HG03045 (cell line): ENCODE results near the gene MEGF6.

ENCODE experiments used
- ATAC-seq: cut with Tn5 transposase; IDR thresholded peaks from one replicate; pipeline ENCODE4 v1.9.1; 2021; ENCODE audit warnings: mild to moderate bottlenecking, moderate library complexity; ENCODE audit not compliant: unreplicated experiment

The MEGF6 gene

DNA sequence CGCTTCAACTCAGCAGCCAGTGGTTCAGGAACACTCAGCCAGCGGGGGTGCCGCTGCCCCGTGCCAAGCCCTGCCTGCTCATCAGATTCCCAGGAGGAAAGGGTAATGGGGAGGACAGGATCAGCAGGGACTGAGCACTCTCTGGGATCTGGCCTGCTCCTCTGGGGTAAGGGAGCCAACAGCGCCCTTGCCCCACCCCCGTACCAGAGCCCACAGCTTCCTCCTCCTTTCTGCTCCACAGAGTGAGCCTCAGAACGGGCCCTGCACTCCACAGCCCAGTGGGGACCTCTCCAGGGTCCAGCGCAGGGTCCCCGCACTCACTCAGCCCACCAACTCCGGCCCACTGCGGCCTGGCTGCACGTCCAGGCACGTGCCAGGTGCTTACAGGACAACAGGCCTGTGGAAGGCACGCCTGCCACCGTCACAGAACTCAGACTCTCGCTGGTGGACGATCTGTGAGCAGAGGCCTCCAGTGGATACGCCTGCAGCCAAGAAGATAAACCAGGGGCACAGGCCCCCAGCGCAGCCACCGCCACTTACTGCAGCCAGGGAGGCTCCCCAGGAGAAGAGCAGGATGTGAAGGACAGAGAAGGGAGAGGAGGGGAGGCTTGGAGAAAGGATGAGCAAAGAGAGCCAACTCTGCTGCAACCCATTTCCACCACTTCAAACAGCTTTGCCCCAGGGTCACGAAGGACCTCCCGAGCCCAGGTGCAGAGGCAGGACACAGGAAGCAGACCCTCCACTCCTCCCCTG is 2.1 kb downstream of the MEGF6 start:
- no peak for ATAC-seq

DNA sequence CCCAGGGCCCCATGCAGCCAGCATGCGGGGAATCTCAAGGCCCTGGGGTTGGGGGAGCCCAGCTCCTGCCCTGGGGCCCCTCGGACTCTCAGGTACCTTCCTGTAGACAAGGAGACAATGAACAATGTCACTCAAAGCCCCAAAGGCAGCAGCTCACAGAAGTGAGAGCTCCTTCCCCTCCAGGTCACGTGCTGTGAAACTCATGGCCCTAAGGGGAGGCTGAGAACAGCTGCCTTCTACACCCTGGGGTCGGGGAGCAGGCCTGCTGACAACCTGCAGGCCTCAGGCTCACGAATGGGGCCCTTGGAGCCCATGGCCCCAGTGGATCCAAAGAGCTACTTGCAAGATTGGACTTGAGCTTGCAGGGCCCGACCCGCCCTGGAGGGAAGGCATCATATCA is 3.2 kb downstream of the MEGF6 start:
- ATAC-seq = no peak

DNA sequence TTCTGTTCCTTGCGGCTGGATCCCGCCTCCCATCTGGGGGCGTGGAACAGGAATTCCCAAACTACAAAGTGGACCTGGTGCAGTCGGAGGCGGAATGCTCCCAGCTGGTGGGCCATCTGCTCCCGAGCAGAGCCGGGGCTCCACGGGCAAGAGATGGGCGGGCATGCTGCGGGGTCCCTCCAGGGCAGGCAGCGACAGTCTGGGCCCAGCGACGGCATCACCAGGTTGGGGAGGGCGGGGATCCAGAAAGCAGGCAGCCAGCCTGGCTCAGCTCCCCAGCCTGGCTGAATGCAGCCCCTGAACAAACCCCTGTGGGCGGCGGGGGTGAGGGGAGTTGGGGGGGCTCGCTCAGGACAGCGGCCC is 3.6 kb downstream of the MEGF6 start:
- no peak for ATAC-seq

DNA sequence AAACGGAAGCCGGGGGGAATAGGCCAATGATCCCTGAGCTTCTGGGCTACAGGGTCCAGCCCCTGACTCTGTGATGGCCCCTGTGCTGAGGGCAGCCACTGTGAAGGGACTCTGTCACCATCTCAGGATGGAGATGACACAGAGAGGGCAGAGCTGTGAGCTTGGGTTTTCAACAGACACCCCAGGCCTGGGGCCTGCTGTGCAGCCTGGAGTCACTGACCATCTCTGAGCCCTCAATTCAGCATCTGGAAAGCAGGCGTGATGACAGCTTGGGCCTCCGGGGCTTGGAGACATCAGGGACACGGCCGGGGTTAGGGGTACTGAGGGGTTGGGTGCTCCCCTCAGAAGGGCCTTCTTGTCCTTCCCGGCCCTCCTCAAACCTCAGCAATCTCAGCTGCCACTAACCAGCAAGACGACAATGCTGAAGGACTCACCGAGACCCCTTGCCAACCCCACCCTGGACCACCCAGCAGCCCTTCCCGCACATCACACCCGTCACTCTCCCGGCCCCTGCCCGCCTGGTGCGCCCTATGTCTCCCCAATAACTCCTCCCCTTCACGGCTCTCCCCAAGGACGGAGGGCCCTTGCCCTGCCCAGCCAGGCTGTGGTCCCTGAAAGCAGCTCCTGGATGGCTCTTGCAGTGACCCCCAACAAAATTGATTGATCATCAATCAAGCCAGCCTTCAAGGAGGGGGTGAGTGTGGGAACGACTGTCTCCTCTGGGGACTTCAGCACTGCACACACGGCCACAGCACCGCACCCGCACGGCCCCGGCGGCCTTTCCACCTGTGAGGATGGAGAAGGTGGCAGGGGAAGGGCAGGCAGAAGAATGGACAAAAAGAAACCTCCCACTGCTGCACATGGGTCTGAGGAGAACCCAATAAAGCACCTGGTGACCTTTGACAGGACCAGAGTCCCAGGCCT is 4.3 kb downstream of the MEGF6 start:
- no peak for ATAC-seq

DNA sequence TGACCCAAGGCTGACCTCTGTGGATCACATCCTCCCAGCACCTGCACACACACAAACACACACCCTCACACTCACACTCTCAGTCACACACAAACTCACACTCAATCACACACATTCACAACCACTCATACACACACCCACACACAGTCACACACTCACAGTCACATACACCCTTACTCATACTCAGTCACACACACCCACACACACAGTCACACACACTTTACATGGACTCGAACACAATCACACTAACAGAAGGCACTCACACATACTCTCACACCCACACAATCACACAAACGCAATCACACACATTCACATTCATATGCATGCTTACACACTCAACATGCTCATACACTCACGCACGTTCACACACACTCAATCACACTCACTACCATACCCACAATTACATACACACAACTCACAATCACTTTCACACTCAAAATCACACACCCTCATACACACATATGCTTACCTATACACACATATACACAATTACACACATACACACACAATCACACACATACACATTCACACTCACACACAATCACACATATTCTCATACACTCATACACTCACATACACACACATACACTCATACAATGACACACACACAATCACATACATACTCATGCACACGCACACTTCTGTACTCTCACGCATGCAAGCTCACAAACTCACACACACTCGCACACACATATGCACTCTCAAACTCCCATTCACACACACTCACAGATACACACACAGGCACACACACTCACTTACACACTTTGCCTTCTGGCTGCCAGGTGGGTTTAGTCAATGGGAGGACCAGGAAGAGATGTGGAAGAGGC is 6.1 kb downstream of the MEGF6 start:
- no peak for ATAC-seq

DNA sequence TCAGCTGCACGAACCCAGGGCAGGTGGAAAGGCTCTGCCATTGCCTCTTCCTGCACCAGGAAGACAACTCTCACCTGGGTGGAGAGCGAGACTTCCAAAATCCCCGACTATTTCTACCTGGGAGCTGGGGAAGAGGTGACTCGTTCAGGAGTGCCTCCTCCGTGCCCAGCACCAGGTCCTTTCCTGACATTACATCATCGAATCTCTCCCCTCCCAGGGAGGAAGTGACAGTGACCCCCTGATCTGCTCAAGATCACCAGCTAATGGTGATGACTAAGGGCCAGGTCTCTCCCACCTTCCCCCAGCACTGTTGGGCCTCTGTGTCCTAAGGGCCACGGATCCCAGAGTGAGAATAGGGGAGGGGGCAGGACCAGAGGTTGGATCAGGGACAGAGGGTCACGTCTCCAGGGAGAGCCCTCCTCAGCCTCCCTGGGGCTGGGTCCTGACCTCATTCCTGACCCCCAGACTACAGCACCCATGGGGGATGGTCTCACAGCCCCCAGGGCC is 6.8 kb downstream of the MEGF6 start:
- no peak for ATAC-seq

DNA sequence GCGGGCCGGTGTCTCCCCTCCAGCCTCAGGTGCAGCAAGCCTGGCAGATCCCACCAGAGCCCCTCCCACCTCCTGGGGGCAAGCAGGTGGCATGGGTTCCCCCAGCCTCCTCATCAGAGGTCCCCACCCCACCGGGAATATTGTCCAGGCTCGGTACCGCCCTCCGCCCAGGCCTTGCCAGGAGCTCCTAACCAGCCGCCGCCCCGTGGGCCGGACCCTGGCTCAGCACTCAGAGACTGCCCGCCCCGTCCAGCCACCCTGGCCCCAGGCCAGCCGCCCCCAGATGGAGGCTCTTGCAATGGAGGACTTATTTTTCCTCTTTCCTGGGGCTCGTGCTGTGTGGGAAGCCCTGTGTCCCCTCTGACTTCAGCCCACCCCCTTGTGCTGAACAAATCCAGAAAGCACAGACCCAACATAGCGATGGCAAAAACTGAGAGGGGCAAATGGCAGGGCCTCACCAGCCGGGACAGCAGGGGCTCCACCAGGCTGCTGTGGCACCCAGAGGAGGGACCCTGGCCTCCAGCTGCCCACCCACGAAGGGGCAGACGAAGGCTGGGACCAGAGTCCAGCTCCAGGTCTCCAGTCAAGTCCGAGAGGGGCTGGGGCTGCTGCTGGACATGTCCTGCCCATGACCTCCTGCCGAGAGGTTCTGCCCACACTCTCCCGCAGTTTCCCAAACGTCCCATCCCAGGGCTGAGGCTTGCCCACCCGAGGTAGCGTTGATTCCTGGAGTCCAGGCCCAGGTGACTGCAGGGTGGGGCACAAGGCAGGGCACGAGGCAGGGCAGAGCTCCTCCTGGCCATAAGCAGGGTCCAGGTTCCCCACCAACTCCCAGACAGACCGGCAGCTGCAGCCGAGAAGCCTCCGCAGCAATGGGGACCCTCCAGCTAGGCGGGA is 7.5 kb downstream of the MEGF6 start:
- ATAC-seq = no peak

DNA sequence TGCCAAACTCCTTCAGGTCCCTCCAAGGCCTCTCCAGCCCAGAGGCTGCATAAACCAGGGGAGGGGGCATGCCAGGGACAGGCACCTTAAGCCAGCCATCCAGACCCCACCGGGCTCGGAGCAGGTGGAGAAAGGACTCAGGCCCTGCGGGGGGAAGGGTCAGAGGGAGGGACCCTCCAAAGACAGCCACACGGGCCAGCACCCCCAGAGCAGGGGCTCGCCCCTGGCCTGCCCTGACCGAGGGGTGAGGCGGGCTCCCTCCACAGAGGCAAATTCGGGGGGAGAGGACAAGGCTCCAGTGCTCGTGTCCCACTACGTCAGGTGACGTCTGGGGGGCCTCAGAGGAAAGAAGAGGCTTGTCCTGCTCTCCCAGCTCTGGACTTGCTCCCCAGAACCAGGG is 8.2 kb downstream of the MEGF6 start:
- no peak for ATAC-seq

DNA sequence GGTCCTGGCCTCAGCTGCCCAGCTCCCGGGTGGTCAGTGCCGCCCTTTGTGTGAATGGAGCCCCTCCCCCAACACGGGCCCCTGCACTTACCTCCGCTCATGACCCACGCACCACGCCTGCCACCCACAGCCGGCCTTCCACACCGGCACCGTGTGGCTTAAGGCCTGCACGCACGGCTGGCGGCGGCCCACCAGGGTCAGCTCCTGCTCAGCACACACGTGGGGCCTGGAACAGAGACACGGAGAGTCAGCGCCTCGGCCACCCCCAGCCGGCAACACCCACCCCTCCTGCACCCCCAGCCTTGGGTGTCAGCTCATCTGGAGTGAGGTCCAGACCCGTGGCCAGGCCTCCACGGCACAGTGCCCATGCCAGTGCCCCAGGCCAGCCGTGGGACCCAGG is 8.9 kb downstream of the MEGF6 start:
- ATAC-seq = no peak

DNA sequence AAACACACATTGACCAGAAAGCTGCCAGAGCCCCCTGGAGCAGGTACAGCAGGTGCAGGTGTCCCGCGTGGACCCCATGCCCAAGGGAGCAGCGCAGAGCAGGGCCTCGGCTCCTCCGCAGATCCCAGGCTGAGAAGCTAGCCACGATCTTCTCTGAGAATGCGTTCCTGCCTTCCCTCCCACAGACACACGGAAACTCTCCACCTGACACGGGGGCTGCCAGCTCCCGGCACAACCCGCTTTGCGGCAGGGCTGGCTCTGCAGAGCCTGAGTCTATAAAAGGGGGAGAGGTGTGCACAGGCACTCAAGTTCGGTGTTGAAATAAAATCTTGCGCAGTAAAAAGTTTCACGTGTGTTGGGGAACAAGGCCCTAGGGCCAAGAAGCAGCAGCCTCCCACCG is 9.6 kb downstream of the MEGF6 start:
- ATAC-seq = no peak

DNA sequence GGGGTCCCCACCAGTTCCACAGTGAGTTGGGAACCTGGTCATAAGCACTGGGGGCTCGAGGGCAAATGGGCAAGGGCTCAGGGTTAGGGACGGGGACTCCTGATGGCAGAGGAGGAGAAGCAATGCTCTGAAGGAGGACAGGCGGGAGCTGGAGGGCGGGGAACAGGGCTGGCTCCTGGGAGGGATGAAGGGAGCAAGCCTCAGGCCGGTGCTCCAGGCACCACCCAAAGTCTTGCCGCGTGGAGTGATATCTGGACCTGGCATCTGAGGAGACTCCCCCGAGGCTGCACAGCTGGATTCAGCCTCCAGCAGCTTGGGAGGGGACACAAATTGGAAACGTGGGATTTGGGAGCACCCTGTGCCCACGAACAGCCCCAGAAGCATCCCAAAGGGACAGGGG is 11.0 kb downstream of the MEGF6 start:
- ATAC-seq = no peak

DNA sequence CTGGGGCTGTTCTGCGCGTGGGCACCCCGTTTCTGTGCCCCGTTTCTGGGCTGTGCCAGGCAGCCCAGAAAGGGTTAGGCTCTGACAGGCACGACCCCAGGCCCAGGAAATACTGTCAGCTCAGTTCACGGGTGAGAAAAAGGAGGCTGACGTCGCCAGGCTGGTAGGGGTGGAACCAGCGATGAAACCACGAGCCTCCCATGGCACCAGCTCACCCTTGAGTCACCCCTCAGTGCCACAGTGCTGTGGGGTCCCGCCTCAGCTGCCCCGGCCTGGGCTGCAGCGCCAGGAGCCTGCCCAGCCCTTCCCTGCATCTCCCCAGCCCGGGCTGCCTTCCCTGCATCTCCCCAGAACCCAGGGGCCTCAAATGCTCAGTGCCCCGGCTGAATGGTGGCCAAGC is 11.5 kb downstream of the MEGF6 start:
- ATAC-seq = no peak

DNA sequence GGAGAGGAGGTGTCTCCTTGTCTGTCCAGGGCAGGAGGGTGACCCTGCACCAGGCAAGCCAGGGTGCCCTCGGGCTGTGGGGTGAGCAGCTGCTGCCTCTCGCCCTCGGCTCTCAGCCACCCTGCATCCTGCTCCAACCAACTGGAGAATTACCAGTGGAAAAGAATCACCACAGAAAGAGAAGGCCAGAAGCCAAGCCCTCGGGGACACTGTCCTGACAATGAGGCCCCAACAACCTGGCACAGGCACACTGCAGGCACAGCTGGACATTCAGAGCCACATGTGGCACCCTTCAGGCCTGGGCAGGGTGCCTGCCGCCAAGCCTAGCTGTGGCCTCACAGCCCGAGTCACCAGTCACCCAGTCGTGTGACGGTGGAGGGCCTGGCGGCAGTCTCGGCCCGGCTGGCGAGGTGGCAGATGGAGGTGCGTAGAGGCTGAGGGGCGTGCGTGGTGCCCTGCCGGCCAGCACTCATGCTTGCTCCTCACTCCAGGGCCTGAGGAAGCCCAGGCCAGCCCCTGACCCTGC is 12.0 kb downstream of the MEGF6 start:
- ATAC-seq = no peak

DNA sequence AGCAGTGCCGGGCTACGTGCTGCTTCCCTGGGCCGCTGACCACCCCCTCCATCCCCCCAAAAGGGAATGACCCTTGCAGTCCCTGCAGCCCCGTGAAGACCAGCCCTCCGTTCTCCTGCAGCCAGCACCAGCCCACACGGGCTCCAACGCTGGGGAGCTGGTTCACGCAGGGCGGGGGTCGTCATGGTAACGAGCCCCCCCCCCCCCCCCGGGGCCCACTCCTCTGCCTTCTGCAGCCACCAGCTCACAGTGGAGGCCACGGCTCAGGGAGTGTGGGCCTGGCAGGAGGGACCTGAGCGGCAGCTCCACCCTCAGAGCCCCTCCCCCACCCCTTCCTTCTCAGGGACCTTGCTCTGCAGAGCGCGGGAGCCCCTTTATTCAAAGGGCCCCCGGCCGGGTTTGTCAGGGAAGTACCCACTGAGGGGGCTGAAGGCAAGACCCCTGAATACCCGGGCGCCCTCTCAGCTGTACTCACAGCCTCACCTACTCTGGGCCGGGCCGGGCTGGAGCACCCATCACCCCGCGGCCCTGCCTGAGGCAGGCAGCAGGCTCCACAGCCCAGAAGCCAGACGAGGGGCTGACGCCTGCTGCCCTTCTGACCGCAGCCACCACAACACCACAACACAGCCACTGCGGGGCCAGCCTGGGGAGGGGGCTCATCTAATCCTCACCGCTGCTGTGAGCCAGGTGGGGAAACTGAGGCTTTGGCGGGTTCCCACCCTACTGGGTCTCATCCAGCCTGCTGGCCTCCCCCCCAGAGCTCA is 12.6 kb downstream of the MEGF6 start:
- no peak for ATAC-seq

DNA sequence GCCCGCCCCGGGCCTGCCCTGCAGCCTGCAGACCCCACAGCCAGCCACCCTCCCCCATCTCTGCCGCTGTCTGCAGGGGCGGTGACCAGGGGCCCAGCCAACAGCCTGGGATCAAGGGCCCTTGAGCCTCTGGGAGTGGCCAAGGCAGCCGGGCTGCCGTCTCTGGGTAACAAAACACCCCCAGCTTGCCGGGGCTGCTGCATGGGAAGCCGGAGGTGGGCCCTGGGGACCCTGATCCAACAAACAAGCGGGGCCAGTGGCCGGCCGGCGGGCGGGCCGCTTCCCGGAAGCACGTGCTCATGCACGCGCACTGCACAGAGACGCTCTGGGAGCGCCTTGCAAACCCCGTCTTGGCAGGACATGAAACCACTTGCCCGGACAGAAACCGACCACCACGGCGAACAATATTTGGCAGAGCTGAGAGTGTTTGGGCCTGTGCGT is 13.2 kb downstream of the MEGF6 start:
- no peak for ATAC-seq

DNA sequence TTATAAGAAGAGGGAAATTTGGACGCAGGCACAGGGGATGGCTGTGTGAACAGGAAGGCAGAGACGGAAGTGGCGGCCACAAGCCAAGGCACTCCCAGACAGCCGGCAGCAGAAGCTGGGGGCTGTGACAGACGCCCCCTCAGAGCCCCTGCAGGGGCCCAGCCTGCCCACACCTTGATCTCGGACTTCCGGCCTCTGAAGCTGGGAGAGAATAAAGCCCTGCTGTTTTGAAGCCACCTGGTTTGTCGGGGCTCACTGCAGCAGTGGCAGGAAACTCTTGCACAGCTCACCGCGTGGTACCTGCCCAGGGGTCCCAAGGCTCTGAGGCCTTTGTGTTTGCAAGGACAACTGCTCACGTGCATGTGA is 13.7 kb downstream of the MEGF6 start:
- no peak for ATAC-seq

DNA sequence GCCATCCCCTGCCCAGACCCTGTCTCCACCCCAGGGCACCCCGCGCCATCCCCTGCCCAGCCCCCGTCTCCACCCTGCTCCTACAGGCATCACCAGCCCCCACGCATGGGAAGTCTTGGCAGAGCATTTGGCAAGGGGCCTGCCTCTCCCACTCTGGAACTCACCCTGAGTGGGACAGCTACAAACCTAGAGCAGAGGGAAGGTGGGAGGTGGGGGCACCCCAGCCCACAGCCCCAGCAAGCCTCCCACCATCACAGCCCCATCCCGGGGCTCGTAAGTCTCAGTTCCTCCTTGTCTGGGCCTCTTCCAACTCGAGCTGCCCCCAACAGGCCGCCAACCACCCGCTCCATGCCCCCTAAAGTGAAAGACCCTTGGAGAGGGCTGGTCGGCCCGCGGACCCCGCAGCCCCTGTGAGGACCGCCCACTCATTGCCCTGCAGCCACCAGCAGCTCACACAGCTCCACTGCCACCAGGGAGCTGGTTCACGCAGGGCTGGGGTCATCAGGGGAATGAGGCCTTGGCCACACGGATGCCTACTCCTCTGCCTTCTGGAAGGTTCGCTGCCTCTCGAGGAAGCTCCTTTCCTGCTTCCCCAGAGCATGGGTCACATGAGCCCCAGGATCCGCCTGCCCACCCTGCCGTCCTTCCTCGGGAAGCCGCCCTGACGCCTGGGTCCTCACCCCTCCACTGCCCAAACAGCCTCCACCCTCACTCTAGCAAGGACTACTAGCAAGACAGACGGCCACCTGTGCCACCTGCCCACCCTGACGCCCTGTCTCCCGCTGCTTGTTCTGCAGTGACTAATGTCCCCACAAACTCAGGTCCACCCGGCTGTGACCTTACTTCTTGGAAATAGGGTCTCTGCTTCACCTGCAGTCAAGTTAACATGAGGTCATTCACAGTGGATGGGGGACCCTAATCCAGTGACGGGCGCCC is 14.4 kb downstream of the MEGF6 start:
- no peak for ATAC-seq

DNA sequence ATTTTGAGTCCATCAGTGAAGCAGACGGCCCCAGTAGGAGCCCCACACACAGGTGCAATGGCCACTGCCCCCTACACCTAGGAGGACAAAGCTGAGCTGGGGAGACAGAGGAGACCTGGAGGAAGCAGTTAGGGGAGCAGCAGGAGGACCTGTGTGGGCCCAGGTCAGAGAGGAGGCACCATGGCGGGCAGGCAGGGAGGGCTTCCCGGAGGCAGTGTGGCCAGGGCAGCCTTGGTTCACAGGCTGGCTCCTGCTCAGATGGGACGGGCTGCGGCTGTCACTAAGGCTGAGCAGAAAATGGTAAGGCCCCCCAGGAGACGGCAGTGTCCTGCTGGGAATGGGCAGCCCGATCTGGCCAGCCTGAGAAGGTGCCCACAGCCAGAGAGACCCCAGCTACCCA is 15.4 kb downstream of the MEGF6 start:
- ATAC-seq = no peak
